ENCODE measurements around the gene GABRG3.

GABRG3 gene

GRCh38 chr15:27223179-27223578 lies 252.2 kb downstream of the GABRG3 start:
- H3K4me1 ChIP-seq (ENCODE audit: control insufficient read depth in 1 of 2, insufficient read depth in 1 of 2, low read depth in 1 of 2, low read length in 1 of 2): no peaks in the 10 kb centered on the region
- no peak overlapping the region for H3K27ac ChIP-seq
- H3K27me3 ChIP-seq: no peaks in the 10 kb centered on the region
- H3K9me3 ChIP-seq: no peaks in the 10 kb centered on the region
- no peak for TF ChIP-seq CTCF (IDR thresholded peaks at IDR 0.05)
- H3K4me3 ChIP-seq (ENCODE audit: low read depth in 1 of 2, low read length in 1 of 2): no peak overlapping the region
- H3K36me3 ChIP-seq: no peaks in the 10 kb centered on the region

- no peak for TF ChIP-seq CTCF (IDR thresholded peaks at IDR 0.05)
- no peaks in the 10 kb centered on the region for H3K9me3 ChIP-seq
Measured at GRCh38 chr15:27231811-27232210, 260.8 kb downstream of the GABRG3 start.

GRCh38 chr15:27232876-27233275 lies 261.9 kb downstream of the GABRG3 start:
- Histone ChIP-seq H3K36me3 (no peaks in the 10 kb centered on the region), H3K9me3 (no peaks in the 10 kb centered on the region), H3K4me1 (ENCODE audit: control insufficient read depth in 1 of 2, insufficient read depth in 1 of 2, low read depth in 1 of 2, low read length in 1 of 2) (no peaks in the 10 kb centered on the region), H3K27ac (no peak overlapping the region), H3K4me3 (ENCODE audit: low read depth in 1 of 2, low read length in 1 of 2) (no peak overlapping the region), H3K27me3 (no peaks in the 10 kb centered on the region)
- no peak for TF ChIP-seq CTCF (IDR thresholded peaks at IDR 0.05)

More at GRCh38 chr15:27231811-27232210, 260.8 kb downstream of the GABRG3 start:
- Histone ChIP-seq H3K27me3 (no peaks in the 10 kb centered on the region), H3K4me1 (ENCODE audit: control insufficient read depth in 1 of 2, insufficient read depth in 1 of 2, low read depth in 1 of 2, low read length in 1 of 2) (no peaks in the 10 kb centered on the region), H3K36me3 (no peaks in the 10 kb centered on the region), H3K27ac (no peak overlapping the region), H3K4me3 (ENCODE audit: low read depth in 1 of 2, low read length in 1 of 2) (no peak overlapping the region)

GRCh38 chr15:27234593-27234992 lies 263.6 kb downstream of the GABRG3 start:
- Histone ChIP-seq H3K9me3 (no peaks in the 10 kb centered on the region), H3K27ac (no peak overlapping the region), H3K4me1 (ENCODE audit: control insufficient read depth in 1 of 2, insufficient read depth in 1 of 2, low read depth in 1 of 2, low read length in 1 of 2) (no peaks in the 10 kb centered on the region), H3K4me3 (ENCODE audit: low read depth in 1 of 2, low read length in 1 of 2) (no peak overlapping the region), H3K27me3 (no peaks in the 10 kb centered on the region), H3K36me3 (no peaks in the 10 kb centered on the region)
- TF ChIP-seq CTCF (IDR thresholded peaks at IDR 0.05): no peak

- Histone ChIP-seq H3K27ac (no peak overlapping the region), H3K27me3 (no peaks in the 10 kb centered on the region), H3K9me3 (no peaks in the 10 kb centered on the region), H3K36me3 (no peaks in the 10 kb centered on the region), H3K4me3 (ENCODE audit: low read depth in 1 of 2, low read length in 1 of 2) (no peak overlapping the region), H3K4me1 (ENCODE audit: control insufficient read depth in 1 of 2, insufficient read depth in 1 of 2, low read depth in 1 of 2, low read length in 1 of 2) (no peaks in the 10 kb centered on the region)
- TF ChIP-seq CTCF (IDR thresholded peaks at IDR 0.05): no peak
Measured at GRCh38 chr15:27235161-27235560, 264.2 kb downstream of the GABRG3 start.

GRCh38 chr15:27235681-27236080 lies 264.7 kb downstream of the GABRG3 start:
- Histone ChIP-seq H3K36me3 (no peaks in the 10 kb centered on the region), H3K27ac (no peak overlapping the region), H3K9me3 (no peaks in the 10 kb centered on the region), H3K27me3 (no peaks in the 10 kb centered on the region), H3K4me1 (ENCODE audit: control insufficient read depth in 1 of 2, insufficient read depth in 1 of 2, low read depth in 1 of 2, low read length in 1 of 2) (no peaks in the 10 kb centered on the region), H3K4me3 (ENCODE audit: low read depth in 1 of 2, low read length in 1 of 2) (no peak overlapping the region)
- TF ChIP-seq CTCF (IDR thresholded peaks at IDR 0.05): no peak
